Cardiac atrium fibroblast (primary cell): ENCODE results near the gene SLMAP. TPM values are rescaled to one million over a fixed set of nuclear protein-coding genes. Genes with fewer than 3 reads are reported as not detected.

Experiments used
- total RNA-seq: library from RNA; depleted of rRNA; stranded (reverse); fragments of >200 nt; gene quantifications from 2 replicates; pipeline ENCODE4 v1.2.3, GENCODE V29; 2015

The SLMAP gene
- 17.0 and 35.2 TPM in 2 replicates for total RNA-seq

GRCh38 chr3:57755741-57756527 lies at the start of gene SLMAP:
Gene SLMAP, plus strand, starts transcription at chr3:57756309. Its CDS starts 1,343 bp downstream, at chr3:57757652.

Other genes with a start within 250 kb of the SLMAP start
- 0.16 TPM in 1 of 2 replicates, not detected in the other for gene DNAH12, start 212.0 kb upstream of the SLMAP start, total RNA-seq
- 13.0 and 14.3 TPM in 2 replicates for gene PDE12, start 200.0 kb upstream of the SLMAP start, total RNA-seq
- gene ARF4, start 159.0 kb upstream of the SLMAP start, total RNA-seq: 374 and 434 TPM in 2 replicates
- gene DENND6A, start 63.2 kb upstream of the SLMAP start, total RNA-seq: 21.9 and 22.7 TPM in 2 replicates